Peyer's patch (tissue), 4 donors: ENCODE results near the gene CA4.

Experiments used
- POLR2A ChIP-seq, 2 donors: fragments of 450-650 bp; IDR thresholded peaks; one replicate each; pipeline ENCODE4 v1.5.1; 2017; ENCODE audit warnings: antibody characterized with exemption in 2 of 2, mild to moderate bottlenecking in 2 of 2, moderate library complexity in 2 of 2
- TF ChIP-seq, protein P1 (sequence below), 6 experiments: fragments of 450-650 bp in 4 of 6; fragments of 200-600 bp in 2 of 6; sonication (generic) in 1 of 6; IDR thresholded peaks; one replicate each; pipeline ENCODE4 v1.5.1; 2017 to 2019; ENCODE audit warnings: antibody characterized with exemption in 6 of 6, mild to moderate bottlenecking in 3 of 6, moderate library complexity in 1 of 6

GRCh38 chr17:60134396-60135150 is 15.2 kb upstream of the CA4 start:
- no peak for TF ChIP-seq POLR2A (IDR thresholded peaks at IDR 0.05)
- TF ChIP-seq, protein P1, sequence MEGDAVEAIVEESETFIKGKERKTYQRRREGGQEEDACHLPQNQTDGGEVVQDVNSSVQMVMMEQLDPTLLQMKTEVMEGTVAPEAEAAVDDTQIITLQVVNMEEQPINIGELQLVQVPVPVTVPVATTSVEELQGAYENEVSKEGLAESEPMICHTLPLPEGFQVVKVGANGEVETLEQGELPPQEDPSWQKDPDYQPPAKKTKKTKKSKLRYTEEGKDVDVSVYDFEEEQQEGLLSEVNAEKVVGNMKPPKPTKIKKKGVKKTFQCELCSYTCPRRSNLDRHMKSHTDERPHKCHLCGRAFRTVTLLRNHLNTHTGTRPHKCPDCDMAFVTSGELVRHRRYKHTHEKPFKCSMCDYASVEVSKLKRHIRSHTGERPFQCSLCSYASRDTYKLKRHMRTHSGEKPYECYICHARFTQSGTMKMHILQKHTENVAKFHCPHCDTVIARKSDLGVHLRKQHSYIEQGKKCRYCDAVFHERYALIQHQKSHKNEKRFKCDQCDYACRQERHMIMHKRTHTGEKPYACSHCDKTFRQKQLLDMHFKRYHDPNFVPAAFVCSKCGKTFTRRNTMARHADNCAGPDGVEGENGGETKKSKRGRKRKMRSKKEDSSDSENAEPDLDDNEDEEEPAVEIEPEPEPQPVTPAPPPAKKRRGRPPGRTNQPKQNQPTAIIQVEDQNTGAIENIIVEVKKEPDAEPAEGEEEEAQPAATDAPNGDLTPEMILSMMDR (IDR thresholded peaks at IDR 0.05) = no peak
